OCI-LY1 (cell line): ENCODE data around the gene CBS.

Experiments used
- H2AFZ ChIP-seq: fragments of 200-600 bp; sonication (generic), shearing (Covaris generic); 2 replicates; pipeline ENCODE4 v1.6.0; 2014; ENCODE audit warnings: antibody characterized with exemption, mild to moderate bottlenecking, low read length
- H3F3A ChIP-seq: fragments of 200-600 bp; sonication (generic), shearing (Covaris generic); 2 replicates; pipeline ENCODE4 v1.6.0; 2014; ENCODE audit warnings: mild to moderate bottlenecking, antibody characterized with exemption, low read length, moderate library complexity; ENCODE audit not compliant: insufficient read depth
- H3K27ac ChIP-seq: fragments of 200-600 bp; sonication (generic); 2 replicates; pipeline ENCODE4 v1.5.1; 2014; ENCODE audit warnings: low read length, mixed run types, mild to moderate bottlenecking, low read depth; ENCODE audit not compliant: poor library complexity, severe bottlenecking
- H3K27me3 ChIP-seq: fragments of 200-600 bp; sonication (generic); 2 replicates; pipeline ENCODE4 v1.6.0; 2014; ENCODE audit warnings: antibody characterized with exemption, mild to moderate bottlenecking, low read length, moderate library complexity; ENCODE audit not compliant: insufficient read depth
- H3K36me3 ChIP-seq: fragments of 200-600 bp; sonication (generic); 2 replicates; pipeline ENCODE4 v1.6.1; 2014; ENCODE audit warnings: mild to moderate bottlenecking, antibody characterized with exemption, low read length, moderate library complexity, mixed read lengths; ENCODE audit not compliant: insufficient read depth
- H3K4me1 ChIP-seq: fragments of 200-600 bp; sonication (generic); 2 replicates; pipeline ENCODE4 v1.5.1; 2014; ENCODE audit warnings: mild to moderate bottlenecking, low read length, moderate library complexity; ENCODE audit not compliant: insufficient read depth, severe bottlenecking
- H3K4me2 ChIP-seq: fragments of 200-600 bp; sonication (generic), shearing (Covaris generic); 2 replicates; pipeline ENCODE4 v1.6.1; 2014; ENCODE audit warnings: low read length
- H3K4me3 ChIP-seq: fragments of 200-600 bp; sonication (generic); 2 replicates; pipeline ENCODE4 v1.5.1; 2014; ENCODE audit warnings: low read length, low read depth, mild to moderate bottlenecking, mixed read lengths; ENCODE audit not compliant: poor library complexity, severe bottlenecking
- H3K79me2 ChIP-seq: fragments of 200-600 bp; shearing (Covaris generic); 2 replicates; pipeline ENCODE4 v1.6.1; 2016; ENCODE audit warnings: mixed run types, low read length, mixed read lengths; ENCODE audit not compliant: insufficient read depth
- H3K9ac ChIP-seq: fragments of 200-600 bp; sonication (generic), shearing (Covaris generic); 2 replicates; pipeline ENCODE4 v1.6.1; 2014; ENCODE audit warnings: mild to moderate bottlenecking, low read length, mixed read lengths
- H3K9me2 ChIP-seq: fragments of 200-600 bp; sonication (generic), shearing (Covaris generic); 2 replicates; pipeline ENCODE4 v1.6.1; 2014; ENCODE audit warnings: low read depth, mild to moderate bottlenecking, low read length, mixed read lengths
- H3K9me3 ChIP-seq: fragments of 200-600 bp; shearing (Covaris generic); 2 replicates; pipeline ENCODE4 v1.6.1; 2014; ENCODE audit warnings: low read length, mixed read lengths
- H4K20me1 ChIP-seq: fragments of 200-600 bp; sonication (generic), shearing (Covaris generic); 2 replicates; pipeline ENCODE4 v1.6.0; 2016; ENCODE audit warnings: mild to moderate bottlenecking, low read length; ENCODE audit not compliant: insufficient read depth
- CTCF ChIP-seq: fragments of 200-600 bp; sonication (generic), shearing (Covaris generic); IDR thresholded peaks from 2 replicates; pipeline ENCODE4 v1.5.1; 2017; ENCODE audit warnings: mild to moderate bottlenecking, antibody characterized with exemption, low read length, moderate library complexity, mixed read lengths
- EZH2 ChIP-seq: fragments of 200-600 bp; sonication (generic), shearing (Covaris generic); IDR thresholded peaks from 2 replicates; pipeline ENCODE4 v1.8.0; 2017; ENCODE audit warnings: borderline replicate concordance, mixed run types, mild to moderate bottlenecking, antibody characterized with exemption, low read length, moderate library complexity, mixed read lengths

The CBS gene

GRCh38 chr21:43020771-43021170 is 54.9 kb downstream of the CBS start:
- Histone ChIP-seq H3K27me3 (no peaks in the 10 kb centered on the region), H3K4me2 (peak overlapping the region; percentile 13; the same call in 1 of the 2 replicates), H3K27ac (peak overlapping the region; percentile 92), H3K9ac (peak overlapping the region; percentile 46; the same call in 1 of the 2 replicates), H3K9me2 (no peaks in the 10 kb centered on the region), H3K36me3 (peaks cover 27% of the 10 kb centered on the region), H4K20me1 (no peaks in the 10 kb centered on the region), H3F3A (no peaks in the 10 kb centered on the region; the same call in 1 of the 2 replicates), H3K4me1 (peaks cover 69% of the 10 kb centered on the region), H2AFZ (no peak overlapping the region), H3K9me3 (no peaks in the 10 kb centered on the region), H3K79me2 (no peaks in the 10 kb centered on the region), H3K4me3 (no peak overlapping the region)
- TF ChIP-seq EZH2 (no peak), CTCF (no peak)

DNA sequence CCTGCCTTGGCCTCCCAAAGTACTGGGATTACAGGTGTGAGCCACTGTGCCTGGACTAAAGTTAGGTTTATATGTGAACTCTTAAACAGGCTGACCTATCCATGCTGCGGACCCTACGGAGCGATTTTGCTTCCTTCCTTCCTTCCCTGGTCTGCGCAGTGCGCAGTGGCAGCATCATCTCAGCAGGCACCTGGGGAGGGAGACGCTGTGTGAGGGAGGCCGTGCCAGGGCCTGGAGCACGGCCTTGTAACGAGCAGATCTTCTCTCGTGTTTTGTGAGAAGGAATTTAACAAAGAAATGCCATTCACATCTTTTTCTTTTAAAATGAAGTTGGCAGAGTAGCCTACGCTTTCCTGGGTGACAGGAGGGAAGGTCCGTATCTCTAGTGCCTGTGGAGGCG is 55.5 kb downstream of the CBS start:
- H3K4me1 ChIP-seq, result peaks cover 68% of the 10 kb centered on the region
- H3K27ac ChIP-seq, result peak overlapping the region; percentile 92
- H4K20me1 ChIP-seq, result no peaks in the 10 kb centered on the region

GRCh38 chr21:43018519-43018918 is 57.1 kb downstream of the CBS start:
- H3K36me3 ChIP-seq, result peaks cover 26% of the 10 kb centered on the region; the same call in 1 of the 2 replicates
- H3K9me3 ChIP-seq, result no peaks in the 10 kb centered on the region
- H3F3A ChIP-seq, result no peaks in the 10 kb centered on the region
- TF ChIP-seq CTCF, result no peak
- no peak for TF ChIP-seq EZH2
- H3K9ac ChIP-seq, result no peak overlapping the region
- no peaks in the 10 kb centered on the region for H4K20me1 ChIP-seq
- H3K4me3 ChIP-seq, result no peak overlapping the region
- no peak overlapping the region for H2AFZ ChIP-seq
- H3K79me2 ChIP-seq, result no peaks in the 10 kb centered on the region
- H3K9me2 ChIP-seq, result no peaks in the 10 kb centered on the region
- no peaks in the 10 kb centered on the region for H3K27me3 ChIP-seq
- H3K27ac ChIP-seq, result peak overlapping the region; percentile 32
- H3K4me1 ChIP-seq, result peaks cover 67% of the 10 kb centered on the region
- no peak overlapping the region for H3K4me2 ChIP-seq

More for the DNA sequence above, 55.5 kb downstream of the CBS start:
- Histone ChIP-seq H3K4me2 (peak overlapping the region; percentile 13; the same call in 1 of the 2 replicates), H3F3A (no peaks in the 10 kb centered on the region), H3K79me2 (no peaks in the 10 kb centered on the region), H3K9me3 (no peaks in the 10 kb centered on the region), H2AFZ (no peak overlapping the region), H3K36me3 (peaks cover 25% of the 10 kb centered on the region), H3K9me2 (no peaks in the 10 kb centered on the region), H3K9ac (peak overlapping the region; percentile 46; the same call in 1 of the 2 replicates), H3K27me3 (no peaks in the 10 kb centered on the region), H3K4me3 (no peak overlapping the region)
- TF ChIP-seq CTCF, result no peak
- no peak for TF ChIP-seq EZH2
